PC-9 (cell line): ENCODE results near the gene AP4E1.

ENCODE experiments used
- CTCF ChIP-seq: fragments of 200-600 bp; sonication (generic); conservative IDR thresholded peaks from 2 replicates; pipeline ENCODE4 v1.6.1; 2017; ENCODE audit warnings: mixed run types, antibody characterized with exemption, mild to moderate bottlenecking, moderate library complexity
- EZH2 ChIP-seq: fragments of 200-600 bp; sonication (generic); IDR thresholded peaks from 2 replicates; pipeline ENCODE4 v1.8.0; 2017; ENCODE audit warnings: antibody characterized with exemption, low read depth

GRCh38 chr15:51011212-51011611, 102.7 kb downstream of the AP4E1 start:
- no peak for TF ChIP-seq CTCF
- no peak for TF ChIP-seq EZH2
